ENCODE data around the gene SLC6A18.
"Not testable (repeated sequence)": the region's sequence is repeated elsewhere in the genome, so short reads cannot be mapped to it uniquely, and the experiment has no call there.

SLC6A18 gene

DNA sequence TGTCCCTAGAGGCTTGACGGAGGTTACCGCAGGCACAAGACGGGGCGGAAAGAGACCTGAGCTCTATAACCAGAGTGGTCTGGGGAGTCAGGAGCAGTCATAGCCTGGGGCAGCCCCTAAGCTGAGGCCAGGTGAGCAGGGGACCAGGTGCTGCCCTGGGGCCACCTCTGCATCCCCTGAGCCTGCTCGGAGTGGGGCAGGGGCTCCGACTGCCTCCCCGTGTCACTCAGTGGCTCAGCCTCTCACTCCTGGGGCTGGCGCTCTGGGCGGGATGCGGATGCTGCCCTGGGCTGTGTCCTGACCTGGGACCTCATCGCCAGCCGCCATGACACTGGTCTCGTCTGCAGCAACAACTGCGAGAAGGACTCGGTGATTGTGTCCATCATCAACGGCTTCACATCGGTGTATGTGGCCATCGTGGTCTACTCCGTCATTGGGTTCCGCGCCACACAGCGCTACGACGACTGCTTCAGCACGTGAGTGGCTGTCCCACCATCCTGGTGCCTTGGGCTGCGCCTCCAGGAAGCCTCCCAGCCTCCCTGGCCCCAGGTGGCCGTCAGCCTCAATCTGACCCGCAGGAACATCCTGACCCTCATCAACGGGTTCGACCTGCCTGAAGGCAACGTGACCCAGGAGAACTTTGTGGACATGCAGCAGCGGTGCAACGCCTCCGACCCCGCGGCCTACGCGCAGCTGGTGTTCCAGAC is 8.8 kb upstream of the SLC6A18 start:
- no peak for DNase-seq (ENCODE audit: low spot score)

DNA sequence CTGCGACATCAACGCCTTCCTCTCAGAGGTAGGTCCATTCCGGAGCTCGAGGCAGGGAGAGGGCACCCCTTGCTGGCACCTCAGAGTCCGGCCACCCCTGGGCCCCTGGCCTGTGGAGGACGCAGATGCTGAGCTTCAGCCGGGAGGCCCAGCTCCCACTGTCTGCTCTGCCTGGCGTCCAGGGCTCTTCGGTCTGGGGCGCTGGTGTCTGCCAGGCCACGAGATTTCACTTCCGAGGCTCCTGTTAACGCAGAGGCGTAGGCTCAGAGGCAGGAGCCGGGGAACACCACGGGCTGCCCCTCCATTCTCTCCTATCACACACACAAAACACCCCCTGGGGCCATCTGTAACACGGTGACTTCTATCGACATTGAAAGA is 8.3 kb upstream of the SLC6A18 start:
- DNase-seq (ENCODE audit: low spot score): no peak

DNA sequence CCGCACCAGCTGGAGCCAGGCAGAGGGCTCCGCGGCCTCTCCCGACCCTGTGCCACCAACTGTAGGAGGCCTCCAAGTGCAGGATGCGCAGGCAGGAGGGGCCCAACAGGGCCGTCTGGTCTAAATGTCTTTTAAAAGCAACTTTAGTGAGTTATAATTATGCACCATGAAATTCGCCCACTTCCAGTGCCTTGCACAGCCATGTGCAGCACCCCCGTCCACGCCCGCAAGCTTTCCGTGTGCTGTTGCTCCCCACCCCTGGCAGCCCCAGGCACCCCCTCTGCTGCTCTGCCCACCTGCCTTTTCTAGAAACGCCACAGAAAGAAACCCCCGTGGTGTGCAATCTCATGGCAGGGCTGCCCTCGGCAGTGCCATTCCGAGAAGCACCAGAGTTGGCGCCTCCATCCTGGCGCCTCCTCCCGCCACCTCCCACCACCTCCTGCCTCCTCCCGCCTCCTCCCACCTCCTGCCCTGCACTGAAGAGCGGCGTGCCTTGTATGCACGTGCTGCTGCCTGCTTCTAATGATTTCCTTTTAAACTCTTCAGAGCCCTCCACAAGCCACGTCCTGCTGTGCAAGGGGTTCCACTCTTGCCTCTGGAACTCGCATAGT is 7.5 kb upstream of the SLC6A18 start:
- DNase-seq (ENCODE audit: low spot score): no peak

DNA sequence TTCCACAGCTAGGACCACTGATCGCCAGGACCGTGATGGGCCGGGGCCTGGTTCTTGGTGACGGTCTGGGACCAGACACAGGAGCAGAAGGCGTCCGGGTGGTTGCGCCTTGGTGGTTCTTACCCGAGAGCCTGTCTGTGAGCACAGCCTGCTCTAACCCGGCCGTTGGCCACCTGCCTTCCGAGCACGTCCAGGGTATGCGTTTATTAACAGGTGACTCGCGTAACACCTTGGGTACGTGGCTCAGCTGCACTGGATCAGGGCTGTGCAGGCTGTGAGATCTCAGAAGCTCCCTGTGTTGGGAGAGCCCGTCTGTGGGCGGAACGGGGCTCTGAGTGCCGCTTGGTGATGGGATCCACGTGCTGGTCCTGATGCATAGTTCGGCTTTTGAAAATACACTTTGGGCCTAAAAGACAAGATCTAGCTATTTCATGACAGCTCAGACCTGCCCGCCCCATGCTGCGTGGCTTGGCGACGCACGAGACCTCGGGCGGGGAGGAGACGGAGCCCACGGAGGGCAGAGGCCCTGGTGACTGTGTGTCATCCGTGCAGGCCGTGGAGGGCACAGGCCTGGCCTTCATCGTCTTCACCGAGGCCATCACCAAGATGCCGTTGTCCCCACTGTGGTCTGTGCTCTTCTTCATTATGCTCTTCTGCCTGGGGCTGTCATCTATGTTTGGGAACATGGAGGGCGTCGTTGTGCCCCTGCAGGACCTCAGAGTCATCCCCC is 6.7 kb upstream of the SLC6A18 start:
- DNase-seq (ENCODE audit: low spot score): no peak

DNA sequence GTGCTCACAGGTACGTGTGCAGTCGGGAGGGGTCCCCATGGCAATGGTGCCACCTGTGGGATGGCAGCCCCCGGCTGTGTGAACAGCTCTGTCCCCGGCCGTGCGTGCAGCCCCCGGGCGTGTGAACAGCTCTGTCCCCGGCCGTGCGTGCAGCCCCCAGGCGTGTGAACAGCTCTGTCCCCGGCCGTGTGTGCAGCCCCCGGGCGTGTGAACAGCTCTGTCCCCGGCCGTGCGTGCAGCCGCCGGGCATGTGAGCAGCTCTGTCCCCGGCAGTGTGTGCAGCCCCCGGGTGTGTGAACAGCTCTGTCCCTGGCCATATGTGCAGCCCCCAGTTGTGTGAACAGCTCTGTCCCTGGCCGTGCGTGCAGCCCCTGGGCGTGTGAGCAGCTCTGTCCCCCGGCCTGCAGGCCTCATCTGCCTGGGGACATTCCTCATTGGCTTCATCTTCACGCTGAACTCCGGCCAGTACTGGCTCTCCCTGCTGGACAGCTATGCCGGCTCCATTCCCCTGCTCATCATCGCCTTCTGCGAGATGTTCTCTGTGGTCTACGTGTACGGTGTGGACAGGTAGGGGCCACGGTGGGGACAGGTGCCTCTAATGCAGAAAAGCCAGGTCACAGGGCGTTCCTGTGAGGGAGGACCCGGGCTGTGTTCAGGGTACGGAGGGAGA is 5.9 kb upstream of the SLC6A18 start:
- no peak for DNase-seq (ENCODE audit: low spot score)

DNA sequence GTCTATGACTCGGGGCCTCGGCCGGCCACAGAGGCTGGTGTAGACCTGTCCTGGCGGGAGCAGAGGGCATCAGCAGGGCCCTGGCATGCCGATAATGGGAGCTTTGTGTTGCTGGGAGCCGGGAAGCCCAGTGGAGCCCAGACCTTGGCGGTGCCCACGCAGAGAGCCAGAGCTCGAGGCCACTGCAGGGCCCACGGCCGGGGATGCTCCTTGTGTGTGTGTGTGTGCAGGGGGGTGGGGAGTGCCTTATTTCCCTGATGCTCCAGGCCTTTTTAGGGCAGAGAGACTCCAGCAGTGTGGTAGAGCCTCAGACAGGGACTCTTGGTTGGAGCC is 5.4 kb upstream of the SLC6A18 start:
- no peak for DNase-seq (ENCODE audit: low spot score)

DNA sequence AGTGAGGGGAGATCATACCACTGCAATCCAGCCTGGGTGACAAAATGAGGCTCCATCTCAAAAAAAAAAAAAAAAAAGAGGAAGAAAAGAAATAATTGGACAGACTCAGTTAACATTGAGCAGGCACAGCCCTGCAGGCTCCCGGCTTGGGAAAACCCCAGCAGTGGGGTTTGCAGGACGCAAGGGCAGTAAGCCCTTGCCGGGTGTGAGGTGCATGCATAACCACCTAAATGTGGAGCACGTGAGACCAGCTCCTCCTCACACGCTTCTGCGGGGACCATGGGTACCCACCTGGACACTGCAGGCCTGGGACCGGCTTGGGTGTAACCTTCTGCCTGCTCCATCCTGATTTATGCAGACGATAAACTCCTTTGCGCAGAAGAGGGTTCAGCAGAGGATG is 4.8 kb upstream of the SLC6A18 start:
- DNase-seq (ENCODE audit: low spot score): no peak

DNA sequence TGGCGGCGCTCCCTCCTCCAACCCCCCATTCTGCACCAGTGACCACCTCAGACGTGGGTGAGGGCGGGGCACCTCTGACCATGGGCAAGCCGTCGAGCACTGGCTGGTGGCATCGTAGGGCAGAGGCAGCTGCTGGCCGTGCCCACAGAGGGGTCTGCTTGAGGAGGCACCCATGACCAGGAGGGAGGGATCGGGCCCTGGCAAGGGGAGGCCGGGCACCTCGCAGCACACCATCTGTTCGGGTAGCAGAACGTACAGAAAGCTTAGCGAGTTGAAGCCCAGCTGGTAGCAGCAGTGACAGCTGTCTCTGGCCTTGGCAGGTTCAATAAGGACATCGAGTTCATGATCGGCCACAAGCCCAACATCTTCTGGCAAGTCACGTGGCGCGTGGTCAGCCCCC is 4.3 kb upstream of the SLC6A18 start:
- DNase-seq (ENCODE audit: low spot score): no peak

DNA sequence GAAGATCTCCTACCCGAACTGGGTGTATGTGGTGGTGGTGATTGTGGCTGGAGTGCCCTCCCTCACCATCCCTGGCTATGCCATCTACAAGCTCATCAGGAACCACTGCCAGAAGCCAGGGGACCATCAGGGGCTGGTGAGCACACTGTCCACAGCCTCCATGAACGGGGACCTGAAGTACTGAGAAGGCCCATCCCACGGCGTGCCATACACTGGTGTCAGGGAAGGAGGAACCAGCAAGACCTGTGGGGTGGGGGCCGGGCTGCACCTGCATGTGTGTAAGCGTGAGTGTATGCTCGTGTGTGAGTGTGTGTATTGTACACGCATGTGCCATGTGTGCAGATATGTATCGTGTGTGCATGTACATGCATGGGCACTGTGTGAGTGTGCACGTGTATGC is 3.5 kb upstream of the SLC6A18 start:
- no peak for DNase-seq (ENCODE audit: low spot score)

DNA sequence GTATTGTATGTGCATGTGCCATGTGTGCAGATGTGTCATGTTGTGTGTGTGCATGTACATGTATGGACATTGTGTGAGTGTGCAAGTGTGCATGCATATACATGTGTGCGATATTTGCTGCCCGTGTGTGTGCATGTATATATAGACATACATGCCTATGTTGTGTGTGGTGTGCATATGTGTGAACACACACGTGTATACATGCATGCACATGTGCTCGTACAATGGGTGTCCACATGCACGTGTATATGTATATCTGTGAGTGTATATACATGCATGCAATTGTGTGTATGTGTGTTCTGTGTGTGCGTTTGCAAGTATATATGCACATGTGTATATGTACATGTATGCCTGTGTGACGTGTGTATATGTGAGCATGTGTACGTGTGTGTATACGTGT is 3.0 kb upstream of the SLC6A18 start:
- DNase-seq (ENCODE audit: low spot score): no peak

DNA sequence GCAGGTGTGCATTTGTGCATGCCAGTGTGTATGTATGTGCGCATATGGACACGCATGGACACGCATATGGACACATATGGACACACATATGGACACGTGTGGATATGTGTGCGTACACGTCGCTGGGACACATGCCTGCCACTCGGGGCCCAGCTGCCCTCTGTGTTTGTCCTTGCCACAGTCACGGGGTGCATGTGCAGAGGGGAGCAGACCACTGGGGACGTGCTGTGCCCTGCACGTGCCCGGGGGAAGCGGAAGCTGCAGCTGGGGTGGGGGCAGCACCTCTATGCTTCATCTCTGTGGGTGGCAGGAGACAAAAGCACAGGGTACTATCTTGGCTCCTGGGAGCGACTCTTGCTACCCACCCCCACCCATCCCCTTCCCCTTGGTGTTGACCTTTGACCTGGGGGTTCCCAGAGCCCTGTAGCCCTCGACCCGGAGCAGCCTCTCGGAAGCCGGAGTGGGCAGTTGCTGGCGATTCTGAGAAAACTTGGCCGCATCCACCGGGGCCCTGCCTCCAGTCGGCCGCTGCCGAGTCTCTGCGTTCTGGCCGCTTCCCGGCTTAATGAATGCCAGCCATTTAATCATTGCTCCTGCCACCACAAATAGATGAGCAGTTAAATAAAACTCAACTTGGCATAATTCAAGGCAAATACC is 2.4 kb upstream of the SLC6A18 start:
- no peak for DNase-seq (ENCODE audit: low spot score)

DNA sequence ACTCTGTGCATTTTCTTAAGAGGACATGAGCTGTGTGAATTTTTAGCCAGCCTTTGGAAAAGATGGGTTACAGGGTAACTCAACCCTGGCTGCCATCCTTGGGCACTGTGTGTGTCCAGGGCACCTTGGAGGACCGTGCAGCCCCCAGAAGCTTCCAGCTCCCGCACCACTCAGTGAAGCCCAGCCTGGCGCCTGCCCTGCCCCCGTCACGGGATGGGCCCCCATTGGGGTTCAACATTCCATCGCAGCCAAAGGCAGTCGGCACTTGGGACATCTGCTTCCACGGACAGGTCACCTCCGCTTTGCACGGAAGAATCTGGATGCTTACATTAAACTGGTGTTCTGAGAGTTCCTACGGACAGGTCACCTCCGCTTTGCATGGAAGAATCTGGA is 1.9 kb upstream of the SLC6A18 start:
- no peak for DNase-seq (ENCODE audit: low spot score)

DNA sequence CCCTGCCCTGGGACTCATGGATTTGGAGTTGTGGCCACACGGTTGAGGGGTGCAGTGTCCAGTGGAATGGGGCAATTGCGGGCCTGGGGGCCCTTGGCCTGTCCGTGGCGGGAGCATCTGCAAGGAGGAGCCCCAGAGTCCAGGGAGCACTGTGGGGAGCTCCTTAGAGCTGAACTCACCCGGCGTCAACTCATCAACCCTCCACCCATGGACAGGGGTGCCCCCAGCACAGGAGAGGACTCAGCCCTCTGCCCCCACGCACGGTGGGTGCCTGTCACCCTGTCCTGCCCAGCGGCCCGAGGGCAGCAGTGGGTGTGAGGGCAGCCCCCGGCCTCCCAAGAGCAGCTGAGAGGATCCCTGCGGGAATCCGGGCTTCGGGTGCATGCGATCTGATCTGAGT is 550 bp upstream of the SLC6A18 start:
- DNase-seq (ENCODE audit: low spot score): no peak

DNA sequence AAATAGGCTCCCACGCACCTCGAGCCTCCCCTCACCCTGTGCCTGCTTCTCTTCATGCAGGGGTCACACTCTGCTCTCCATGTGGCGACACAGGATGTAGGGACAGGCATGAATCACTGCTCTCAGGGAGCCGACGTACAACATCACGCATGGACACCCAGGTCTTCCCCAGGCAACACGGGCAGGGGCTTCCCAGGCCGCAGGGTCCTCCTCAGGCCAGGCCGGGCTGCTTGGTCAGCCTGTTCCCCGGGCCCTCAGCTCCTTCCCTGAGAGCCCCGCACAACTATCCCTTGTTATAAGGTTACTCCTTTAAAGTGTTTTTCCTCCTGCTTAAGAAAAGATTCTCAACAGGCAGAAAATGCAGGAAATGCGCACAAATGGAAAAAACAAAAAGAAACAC is 1.1 kb downstream of the SLC6A18 start:
- no peak for DNase-seq (ENCODE audit: low spot score)

DNA sequence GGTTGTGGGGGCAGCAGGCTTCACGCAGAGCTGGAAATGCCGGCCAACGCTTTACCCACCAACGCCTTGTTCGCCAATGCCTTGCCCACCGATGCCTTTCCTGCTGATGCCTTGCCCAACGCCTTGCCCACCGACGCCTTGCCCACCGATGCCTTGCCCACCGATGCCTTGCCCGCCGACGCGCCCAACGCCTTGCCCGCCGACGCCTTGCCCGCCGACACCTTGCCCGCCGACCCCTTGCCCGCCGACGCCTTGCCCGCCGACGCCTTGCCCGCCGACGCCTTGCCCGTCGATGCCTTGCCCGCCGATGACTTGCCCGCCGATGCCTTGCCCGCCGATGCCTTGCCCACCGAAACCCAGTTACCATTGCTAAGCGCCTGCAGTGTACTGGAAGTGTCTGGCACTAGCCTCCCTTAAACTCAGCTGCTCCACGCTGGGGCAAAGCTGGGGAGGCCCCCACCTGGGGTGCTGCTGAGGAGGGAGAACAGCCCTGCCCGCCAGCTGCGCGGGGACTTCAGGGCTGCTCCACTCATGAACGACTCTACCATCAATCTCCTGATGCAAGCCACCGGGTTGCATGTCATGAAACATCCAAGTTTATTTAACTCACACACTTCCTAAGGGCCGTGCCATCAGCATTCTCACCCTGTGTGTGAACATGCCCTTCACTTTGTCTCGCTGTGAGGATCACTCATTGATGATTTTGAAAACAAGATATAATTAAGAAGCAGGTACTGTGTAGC is 1.8 kb downstream of the SLC6A18 start:
- DNase-seq (ENCODE audit: low spot score): no peak

DNA sequence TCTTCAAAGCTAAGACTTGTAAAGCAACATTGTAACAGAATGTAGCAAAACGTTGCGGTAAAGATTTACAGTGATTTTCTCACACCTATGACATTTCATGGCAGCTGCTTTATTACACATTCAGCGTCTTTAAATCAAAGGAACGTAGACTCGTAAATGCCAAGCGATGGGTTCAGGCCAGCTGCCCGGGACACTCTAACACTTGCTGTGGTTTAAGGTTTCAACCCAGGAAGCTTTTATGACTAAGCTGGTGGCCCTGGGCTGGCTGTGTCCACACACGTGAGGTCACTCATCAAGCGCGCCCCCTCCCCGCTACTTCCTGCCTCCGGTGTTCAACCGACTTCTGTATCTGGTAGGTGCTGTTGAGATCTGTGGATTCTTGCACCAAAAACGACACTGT is 2.5 kb downstream of the SLC6A18 start:
- no peak for DNase-seq (ENCODE audit: low spot score)

DNA sequence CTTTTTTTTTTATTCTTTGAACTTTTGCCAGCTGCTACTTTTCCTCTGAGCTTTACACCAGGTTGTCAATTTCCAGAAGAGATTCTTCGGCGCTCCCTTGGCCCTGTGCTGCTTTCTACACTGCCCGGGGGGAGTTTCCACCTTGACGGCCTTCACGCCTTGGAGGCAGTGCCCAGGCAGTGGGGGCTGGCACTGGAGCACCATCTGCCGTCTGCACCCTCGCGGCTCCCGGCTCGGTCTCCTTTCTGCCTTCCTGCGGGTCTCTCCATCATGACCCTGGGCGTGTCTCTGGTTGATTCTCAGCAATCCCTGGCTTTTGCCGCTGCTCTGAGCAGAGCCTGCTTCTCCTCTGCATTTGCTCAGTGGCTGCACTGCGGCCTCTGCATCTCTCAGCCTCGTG is 2.9 kb downstream of the SLC6A18 start:
- DNase-seq (ENCODE audit: low spot score): no peak

DNA sequence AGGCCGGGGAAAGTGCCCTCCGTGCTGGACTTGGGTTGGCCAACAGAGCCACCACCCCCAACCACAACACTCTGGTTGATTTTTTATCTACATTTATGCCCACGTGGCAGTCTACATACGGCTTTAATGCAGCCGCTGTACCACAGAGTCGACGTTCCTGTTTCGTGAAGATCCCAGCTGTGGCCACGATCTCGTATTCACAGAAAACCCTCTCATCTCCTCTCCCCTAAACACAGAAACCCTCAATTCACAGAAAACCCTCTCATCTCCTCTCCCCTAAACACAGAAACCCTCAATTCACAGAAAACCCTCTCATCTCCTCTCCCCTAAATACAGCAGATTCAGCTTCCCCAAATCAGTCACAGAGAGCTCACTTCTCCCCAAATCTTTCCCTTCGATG is 3.8 kb downstream of the SLC6A18 start:
- DNase-seq (ENCODE audit: low spot score): not testable (repeated sequence)

DNA sequence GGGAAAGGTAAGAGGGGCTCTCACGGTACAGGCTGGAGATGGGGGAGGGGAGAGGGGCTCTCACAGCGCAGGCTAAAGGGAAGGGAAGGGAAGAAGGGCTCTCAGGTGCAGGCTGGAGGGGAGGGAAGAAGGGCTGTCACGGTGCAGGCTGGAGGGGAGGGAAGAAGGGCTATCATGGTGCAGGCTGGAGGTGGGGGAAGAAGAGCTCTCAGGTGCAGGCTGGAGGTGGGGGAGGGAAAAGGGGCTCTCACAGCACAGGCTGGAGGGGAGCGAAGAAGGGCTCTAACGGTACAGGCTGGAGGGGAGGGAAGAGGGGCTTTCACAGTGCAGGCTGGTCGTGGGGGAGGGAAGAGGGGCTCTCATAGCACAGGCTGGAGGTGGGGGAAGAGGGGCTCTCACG is 4.6 kb downstream of the SLC6A18 start:
- no peak for DNase-seq (ENCODE audit: low spot score)

DNA sequence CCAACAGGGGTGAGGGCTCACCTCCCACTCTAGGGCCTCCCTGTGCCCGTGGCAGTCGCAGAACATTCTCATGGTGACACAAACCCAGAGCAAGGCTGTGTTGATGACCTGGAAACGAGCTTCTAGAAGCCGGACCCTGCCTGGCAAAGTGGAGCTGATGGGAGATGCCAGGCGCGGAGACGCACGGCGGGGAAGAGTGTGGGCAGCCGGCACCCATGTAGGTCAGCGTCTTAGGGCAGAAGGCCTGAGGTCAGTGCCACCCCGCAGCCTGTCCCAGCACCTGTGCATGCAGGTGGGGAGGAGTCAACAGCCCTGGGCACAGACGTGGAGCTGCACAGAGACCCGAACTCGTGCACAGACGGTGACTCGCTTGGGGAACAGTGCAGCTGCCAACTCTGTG is 5.4 kb downstream of the SLC6A18 start:
- DNase-seq (ENCODE audit: low spot score): no peak

DNA sequence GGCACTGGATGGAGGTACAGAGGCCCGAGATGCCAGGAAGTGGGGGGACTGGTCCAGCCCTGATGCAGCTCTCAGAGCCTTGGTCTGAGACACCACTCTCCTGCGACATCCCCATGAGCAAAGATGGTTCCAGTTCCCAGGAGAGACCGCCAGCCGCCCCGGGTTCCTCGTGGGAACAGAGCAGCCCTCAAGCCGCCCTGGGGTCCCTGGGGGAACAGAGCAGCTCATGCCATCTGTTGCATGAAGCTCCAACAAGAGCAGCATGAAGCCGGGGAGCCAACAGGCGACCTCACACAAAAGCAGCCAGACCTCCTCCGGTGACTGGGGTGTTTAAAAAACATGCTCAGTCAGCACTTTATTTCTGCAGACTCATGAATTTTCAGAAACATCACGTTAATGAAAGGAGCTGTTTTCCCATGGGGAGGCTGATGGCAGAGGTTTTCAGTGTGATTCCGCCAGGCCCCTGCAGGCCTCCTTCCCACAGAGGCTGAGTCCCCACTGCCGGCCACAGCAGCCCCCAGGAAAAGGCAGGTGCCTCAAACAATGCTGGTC is 6.2 kb downstream of the SLC6A18 start:
- no peak for DNase-seq (ENCODE audit: low spot score)

DNA sequence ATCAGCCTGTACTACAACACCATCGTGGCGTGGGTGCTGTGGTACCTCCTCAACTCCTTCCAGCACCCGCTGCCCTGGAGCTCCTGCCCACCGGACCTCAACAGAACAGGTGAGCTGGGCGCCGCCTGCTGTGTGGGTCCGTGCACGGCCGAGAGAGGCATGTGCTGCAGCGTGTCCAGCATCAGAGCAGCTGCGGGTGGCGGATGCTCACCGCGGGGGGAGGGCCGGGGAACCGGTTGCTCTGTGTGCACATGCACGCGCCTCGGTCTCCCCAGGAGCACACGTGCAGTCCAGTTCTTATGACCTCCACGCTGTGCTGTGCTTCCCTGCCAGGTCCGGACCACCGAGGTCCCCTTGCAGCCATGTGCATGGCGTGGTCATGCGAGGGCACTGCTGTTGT is 7.6 kb downstream of the SLC6A18 start:
- DNase-seq (ENCODE audit: low spot score): no peak
